Measurements from ENCODE around the gene C12orf54. TPM values are rescaled to one million over a fixed set of nuclear protein-coding genes. Genes with fewer than 3 reads are reported as not detected.
A peak's percentile ranks its signal among the peaks of the same experiment; 100 is the strongest.
"Not testable (repeated sequence)": the region's sequence is repeated elsewhere in the genome, so short reads cannot be mapped to it uniquely, and the experiment has no call there.

Gene C12orf54
- not detected in 2 replicates for total RNA-seq
- not detected in 2 replicates for polyA plus RNA-seq
- not detected in 2 replicates for polyA plus RNA-seq (2011; cell fraction: cytosol; rRNA removed)
- polyA plus RNA-seq (2011; cell fraction: nucleus; rRNA removed), result 1.1 and 1.4 TPM in 2 replicates
- polyA plus RNA-seq (2012), result not detected in 2 replicates
- not detected in 2 replicates for polyA minus RNA-seq
- not detected for polyA minus RNA-seq (2011; cell fraction: cytosol; rRNA and poly(A)+ RNA removed)
- not detected in 2 replicates for polyA minus RNA-seq (2011; cell fraction: nucleus; rRNA and poly(A)+ RNA removed)
- percentile 15 among the genes with signal in this experiment for Bru-seq, nascent RNA
- not detected for BruChase-seq, experiment 1, labeled RNA remaining after a 6-hour chase
- percentile 19 among the genes with signal in this experiment for BruChase-seq, experiment 2, labeled RNA remaining after a 2-hour chase
- long read RNA-seq, partial matches to known transcripts, result 0 of 2 reads
- long read RNA-seq, other reads (novel, unspliced or antisense), result 2 of 2 reads

- FAIRE-seq, result no peak
- H3K79me2 ChIP-seq (ENCODE audit: control insufficient read depth, insufficient read depth, low read length), result no peaks in the 10 kb centered on the region
- H3K4me3 ChIP-seq (replicated peaks in 1 of 3; ENCODE audit: insufficient read depth in 1 of 3, low read depth in 1 of 3, low read length in 3 of 3), result no peak within 1 kb of the TSS
- DNase-seq (ENCODE audit: low read depth, low spot score), result no peak
- ChIA-PET CTCF (no interaction called here), POLR2A (no interaction called here)
- no peak within 1 kb of the TSS for H3K9ac ChIP-seq (replicated peaks; ENCODE audit: extremely low read depth, insufficient read depth, low read length)
- no peaks in the 10 kb centered on the region for H3K9me3 ChIP-seq (replicated peaks; ENCODE audit: control insufficient read depth, insufficient read depth, low read length)
- no TSS peak for BruUV-seq (replicated peaks)
- TF ChIP-seq MAX (IDR thresholded peaks at IDR 0.05; ENCODE audit: insufficient read depth, insufficient read length) (no peak), JUN (IDR thresholded peaks at IDR 0.05; ENCODE audit: borderline replicate concordance, insufficient read depth, insufficient read length, low read depth) (no peak), POLR2A (IDR thresholded peaks at IDR 0.05; ENCODE audit: low read depth, low read length) (no peak)
- no peak within 1 kb of the TSS for H2AFZ ChIP-seq (ENCODE audit: low read depth, low read length)
- peaks cover 1 to 6% of the 10 kb centered on the region in 2 experiments for H3K27me3 ChIP-seq (ENCODE audit: control insufficient read depth in 2 of 2, insufficient read depth in 2 of 2, low read length in 2 of 2)
- H3K27ac ChIP-seq (ENCODE audit: insufficient read depth, low read depth, low read length), result no peak within 1 kb of the TSS
- no peaks in the 10 kb centered on the region for H3K4me1 ChIP-seq (ENCODE audit: control insufficient read depth, extremely low read depth, insufficient read depth, low read length)
- no peaks in the 10 kb centered on the region for H4K20me1 ChIP-seq (replicated peaks; ENCODE audit: control insufficient read depth, extremely low read depth, insufficient read depth, low read length)
- no peaks in the 10 kb centered on the region for H3K9me1 ChIP-seq (replicated peaks; ENCODE audit: control insufficient read depth, extremely low read depth, insufficient read depth, low read length)
- intact Hi-C loops (cut with micrococcal nuclease), result no loop called here
- H3K4me2 ChIP-seq (ENCODE audit: insufficient read depth, low read length), result no peak within 1 kb of the TSS
- no peaks in the 10 kb centered on the region for H3K36me3 ChIP-seq (ENCODE audit: control insufficient read depth in 2 of 2, extremely low read depth in 1 of 2, insufficient read depth in 2 of 2, low read length in 2 of 2)
- dilution Hi-C loops (cut with MboI; ENCODE audit: extremely low pct_ligation_motif_present, low sequenced_read_pairs), result no loop called here
Observed at GRCh38 chr12:48482198-48482597, at the start of gene C12orf54. C12orf54 (plus strand) TSS chr12:48482498; CDS start chr12:48483297, 799 bp downstream.

- dilution Hi-C loops (cut with MboI; ENCODE audit: extremely low pct_ligation_motif_present, low sequenced_read_pairs); H3K4me3 ChIP-seq (replicated peaks in 1 of 3; ENCODE audit: insufficient read depth in 1 of 3, low read depth in 1 of 3, low read length in 3 of 3); H3K4me2 ChIP-seq (ENCODE audit: insufficient read depth, low read length); H3K27me3 ChIP-seq (ENCODE audit: control insufficient read depth in 2 of 2, insufficient read depth in 2 of 2, low read length in 2 of 2); H4K20me1 ChIP-seq (replicated peaks; ENCODE audit: control insufficient read depth, extremely low read depth, insufficient read depth, low read length); H3K9ac ChIP-seq (replicated peaks; ENCODE audit: extremely low read depth, insufficient read depth, low read length); BruUV-seq (replicated peaks); H3K36me3 ChIP-seq (ENCODE audit: control insufficient read depth in 2 of 2, extremely low read depth in 1 of 2, insufficient read depth in 2 of 2, low read length in 2 of 2); DNase-seq (ENCODE audit: low read depth, low spot score); FAIRE-seq; POLR2A ChIA-PET; H3K9me3 ChIP-seq (replicated peaks; ENCODE audit: control insufficient read depth, insufficient read depth, low read length); H3K27ac ChIP-seq (ENCODE audit: insufficient read depth, low read depth, low read length); CTCF ChIA-PET; intact Hi-C loops (cut with micrococcal nuclease); H2AFZ ChIP-seq (ENCODE audit: low read depth, low read length); H3K4me1 ChIP-seq (ENCODE audit: control insufficient read depth, extremely low read depth, insufficient read depth, low read length); H3K79me2 ChIP-seq (ENCODE audit: control insufficient read depth, insufficient read depth, low read length); H3K9me1 ChIP-seq (replicated peaks; ENCODE audit: control insufficient read depth, extremely low read depth, insufficient read depth, low read length): not testable (repeated sequence)
Observed at GRCh38 chr12:48434016-48434415, 48.3 kb upstream of the C12orf54 start.

Measured in endothelial cell of umbilical vein (primary cell).